HS-5 (cell line): ENCODE data around the gene SYTL3.
A peak's percentile ranks its signal among the peaks of the same experiment; 100 is the strongest.
"Not testable (repeated sequence)": the region's sequence is repeated elsewhere in the genome, so short reads cannot be mapped to it uniquely, and the experiment has no call there.

Experiments used
- DNase-seq: peaks from one replicate; pipeline ENCODE4 v3.0.0-alpha.2; 2012; ENCODE audit warnings: low read depth

SYTL3 gene

DNA sequence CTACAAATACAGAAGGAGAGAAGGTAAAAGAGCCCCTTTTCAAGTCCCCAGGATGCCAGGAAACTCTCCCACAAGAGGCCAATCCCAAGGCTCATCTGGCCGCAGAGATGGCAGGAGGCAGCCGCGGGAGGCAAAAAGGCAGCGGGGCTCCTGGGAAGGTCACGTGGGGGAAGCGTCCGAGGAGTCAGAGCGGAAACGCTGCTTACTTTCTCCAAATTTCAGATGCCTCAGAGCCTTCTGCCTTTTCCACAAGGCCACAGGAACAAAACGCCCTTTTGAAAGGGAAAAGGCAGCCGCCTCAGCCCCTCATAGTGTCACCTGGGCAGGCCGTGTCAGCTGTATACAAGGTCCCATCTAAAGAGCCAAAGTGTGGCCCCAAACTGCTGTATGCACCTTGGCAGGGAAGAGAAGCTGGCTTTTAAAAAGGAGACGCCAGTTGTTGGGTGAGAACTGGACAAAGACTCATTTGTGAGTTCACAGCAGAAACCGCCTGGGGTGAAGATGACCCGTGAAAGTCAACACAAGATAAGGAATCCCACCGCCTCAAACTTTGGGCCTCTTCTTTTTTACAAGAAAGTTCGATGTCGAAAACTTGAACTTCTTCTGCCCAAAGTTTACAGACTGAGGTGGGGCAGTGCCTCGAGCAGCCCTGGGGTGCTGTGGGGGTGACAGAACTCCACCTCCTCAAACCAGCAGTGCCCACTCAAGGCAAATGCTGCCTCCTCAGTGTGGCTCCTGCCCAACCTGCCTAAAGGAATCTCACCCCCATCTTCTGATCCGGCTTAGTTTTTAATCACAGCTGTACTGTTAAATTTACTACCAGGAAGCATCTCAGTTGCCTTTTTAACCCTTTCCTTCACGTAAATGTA is 124.0 kb downstream of the SYTL3 start:
- no peak for DNase-seq

DNA sequence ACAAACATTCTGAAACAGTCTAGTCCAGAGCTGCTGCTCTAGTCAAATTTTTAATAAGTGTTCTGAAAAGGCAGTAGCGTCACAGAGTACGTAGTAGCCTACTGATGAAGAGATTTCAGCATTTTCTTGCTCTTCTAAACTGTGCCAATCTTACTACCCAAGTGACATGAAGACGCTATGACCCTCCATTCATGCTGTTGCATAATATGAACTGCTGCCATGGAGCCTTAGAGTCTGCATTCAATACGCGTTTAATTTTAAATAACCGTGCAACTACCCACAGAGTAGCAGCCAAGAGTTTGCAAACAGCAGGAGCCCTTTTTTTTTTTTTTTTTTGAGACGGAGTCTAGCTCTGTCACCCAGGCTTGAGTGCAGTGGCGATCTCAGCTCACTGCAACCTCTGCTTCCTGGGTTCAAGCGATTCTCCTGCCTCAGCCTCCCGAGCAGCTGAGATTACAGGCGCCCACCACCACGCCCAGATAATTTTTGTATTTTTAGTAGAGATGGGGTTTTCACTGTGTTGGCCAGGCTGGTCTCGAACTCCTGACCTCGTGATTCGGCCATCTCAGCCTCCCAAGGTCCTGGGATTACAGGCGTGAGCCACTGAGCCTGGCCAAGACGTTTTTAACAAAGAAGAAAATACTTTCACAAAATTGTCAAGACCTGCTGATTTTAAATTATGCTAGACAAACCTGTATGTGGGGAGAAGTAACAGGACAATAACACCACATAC is 125.0 kb downstream of the SYTL3 start:
- no peak for DNase-seq

DNA sequence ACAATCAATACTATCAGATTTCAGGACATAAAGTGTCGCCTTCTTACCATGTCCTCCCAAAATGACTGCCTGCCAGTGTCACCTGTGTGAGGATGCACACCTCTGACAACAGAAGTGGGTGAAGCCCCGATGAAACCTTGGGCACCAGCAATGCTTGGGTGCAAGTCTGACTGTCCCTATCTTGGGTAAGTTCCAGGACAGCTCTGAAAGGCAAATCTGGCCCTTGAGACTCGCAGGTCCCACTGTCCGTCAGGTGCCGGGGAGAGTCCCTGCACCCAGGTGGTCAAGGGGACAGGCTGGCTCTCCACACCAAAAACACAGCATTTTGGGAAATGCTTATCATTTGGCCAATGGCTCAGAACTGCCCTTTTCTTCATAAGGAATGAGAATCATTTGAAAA is 126.0 kb downstream of the SYTL3 start:
- no peak for DNase-seq

- no peak for DNase-seq
Measured at GRCh38 chr6:158776737-158777136, 126.9 kb downstream of the SYTL3 start.

GRCh38 chr6:158777510-158777909 is 127.7 kb downstream of the SYTL3 start:
- no peak for DNase-seq

DNA sequence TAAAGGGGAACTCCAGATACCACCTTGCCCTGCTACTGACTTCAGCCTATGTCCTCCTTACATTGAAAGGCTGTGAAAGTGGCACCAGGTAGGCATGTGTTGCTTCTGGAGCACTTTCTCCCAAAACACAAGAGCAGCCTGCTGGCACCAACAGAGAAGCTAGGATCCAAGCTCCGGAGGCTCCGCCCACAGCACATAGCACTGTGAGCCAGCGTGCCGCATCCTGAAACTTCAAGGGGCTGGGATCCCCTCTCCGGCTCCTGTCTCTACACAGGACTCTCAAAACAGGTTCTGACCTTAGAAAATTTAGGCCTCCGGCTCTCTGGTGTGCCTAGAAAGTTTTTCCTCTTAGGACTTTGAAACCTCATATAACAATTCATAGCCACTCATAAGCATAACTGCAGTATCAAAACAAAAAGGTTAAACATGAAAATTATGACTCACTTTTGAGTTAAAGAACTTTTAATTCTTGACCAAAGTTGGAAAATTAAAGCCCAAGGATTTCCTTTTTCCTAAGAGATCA is 128.2 kb downstream of the SYTL3 start:
- DNase-seq, result no peak

GRCh38 chr6:158780246-158780884 is 130.5 kb downstream of the SYTL3 start:
- no peak for DNase-seq

- no peak for DNase-seq
Measured at GRCh38 chr6:158780988-158781691, 131.3 kb downstream of the SYTL3 start.

DNA sequence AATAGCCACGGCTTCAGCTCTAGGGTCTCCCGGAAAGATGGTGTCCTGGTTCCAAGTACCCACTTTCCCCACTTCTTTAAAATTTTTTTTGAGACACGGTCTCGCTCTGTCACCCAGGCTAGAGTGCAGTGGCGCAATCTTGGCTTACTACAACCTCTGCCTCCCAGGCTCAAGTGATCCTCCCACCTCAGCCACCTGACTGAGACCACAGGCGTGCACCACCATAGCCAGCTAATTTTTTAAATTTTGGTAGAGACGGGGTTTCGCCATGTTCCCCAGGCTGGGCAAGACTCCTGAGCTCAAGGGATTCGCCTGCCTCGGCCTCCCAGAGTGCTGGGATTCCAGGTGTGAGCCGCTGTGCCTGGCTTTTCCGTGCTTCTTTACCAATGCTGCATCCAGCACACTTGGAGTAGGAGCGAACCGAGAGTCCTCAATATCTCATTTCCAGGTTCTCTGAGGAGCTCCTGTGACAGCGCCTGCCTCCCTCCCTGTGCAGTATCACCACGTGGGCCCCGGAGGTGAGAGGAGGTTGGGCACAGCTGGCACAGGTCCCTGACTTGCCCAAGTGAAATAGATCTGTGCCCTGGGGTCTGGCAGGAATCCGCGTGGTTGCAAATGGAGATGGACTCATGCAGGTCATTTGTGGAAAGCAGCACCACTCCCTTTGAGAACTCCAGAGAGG is 132.0 kb downstream of the SYTL3 start:
- DNase-seq, result no peak

- DNase-seq, result no peak
Measured at GRCh38 chr6:158782432-158783166, 132.7 kb downstream of the SYTL3 start.

GRCh38 chr6:158783167-158783450 is 133.3 kb downstream of the SYTL3 start:
- DNase-seq, result no peak

GRCh38 chr6:158783851-158784250 is 134.0 kb downstream of the SYTL3 start:
- no peak for DNase-seq

DNA sequence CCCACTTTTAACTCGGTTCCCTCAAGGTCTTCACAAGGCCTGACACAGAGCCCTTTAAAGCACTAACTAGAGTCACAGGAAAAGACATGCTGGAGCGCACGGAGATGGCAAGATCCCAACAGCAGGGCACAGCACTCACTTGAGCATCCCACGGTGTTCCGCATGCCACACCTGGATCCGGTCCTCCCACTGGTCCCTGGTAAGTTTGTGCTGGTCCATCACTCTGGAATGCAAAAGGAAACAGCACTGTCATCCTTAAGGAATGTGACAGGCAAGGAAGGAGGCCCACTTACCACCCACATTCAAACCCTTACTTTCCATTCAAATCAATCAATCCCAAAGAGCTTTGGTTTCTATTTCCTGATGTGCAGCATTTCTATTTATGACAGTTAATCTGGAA is 134.7 kb downstream of the SYTL3 start:
- DNase-seq, result peak; percentile 58

DNA sequence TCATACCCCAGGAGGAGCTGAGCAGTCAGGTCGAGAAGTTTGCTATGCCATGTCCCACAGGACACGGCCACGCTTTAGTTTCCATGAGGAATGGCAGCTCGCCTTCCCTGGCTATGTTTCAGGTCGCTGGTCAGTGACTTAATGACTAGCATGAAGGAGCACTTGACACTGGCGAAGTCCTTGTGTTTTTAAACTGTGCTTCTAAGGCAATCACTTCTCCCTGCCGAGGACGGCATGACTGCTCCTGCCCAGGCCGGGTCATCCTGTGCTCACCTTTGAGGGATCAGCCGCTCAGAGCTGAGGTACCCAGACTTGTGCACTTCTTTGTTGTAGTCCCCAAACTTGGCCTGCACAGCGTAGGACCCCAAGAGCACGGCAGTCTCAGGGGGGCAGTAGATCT is 135.2 kb downstream of the SYTL3 start:
- no peak for DNase-seq

GRCh38 chr6:158786645-158787304 is 136.9 kb downstream of the SYTL3 start:
- DNase-seq, result no peak

DNA sequence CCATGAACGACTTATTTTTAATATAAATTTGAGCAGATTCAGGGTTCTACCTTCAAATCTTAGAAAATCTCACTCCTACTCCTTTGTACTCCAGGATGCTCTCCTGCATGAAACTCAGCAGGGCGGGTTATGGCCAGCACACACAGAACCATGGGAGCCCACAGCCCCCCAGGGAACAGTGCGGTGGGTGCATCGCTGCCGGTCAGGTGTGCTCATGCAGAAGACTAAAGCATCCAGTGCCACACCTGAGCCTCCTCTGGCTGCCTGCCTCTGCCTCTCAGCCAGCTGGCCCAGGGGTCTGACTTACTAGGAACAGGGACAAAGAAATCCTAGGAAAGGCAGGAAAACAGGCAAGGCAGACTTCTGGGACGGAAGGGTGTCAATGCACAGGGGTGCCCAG is 137.5 kb downstream of the SYTL3 start:
- no peak for DNase-seq

DNA sequence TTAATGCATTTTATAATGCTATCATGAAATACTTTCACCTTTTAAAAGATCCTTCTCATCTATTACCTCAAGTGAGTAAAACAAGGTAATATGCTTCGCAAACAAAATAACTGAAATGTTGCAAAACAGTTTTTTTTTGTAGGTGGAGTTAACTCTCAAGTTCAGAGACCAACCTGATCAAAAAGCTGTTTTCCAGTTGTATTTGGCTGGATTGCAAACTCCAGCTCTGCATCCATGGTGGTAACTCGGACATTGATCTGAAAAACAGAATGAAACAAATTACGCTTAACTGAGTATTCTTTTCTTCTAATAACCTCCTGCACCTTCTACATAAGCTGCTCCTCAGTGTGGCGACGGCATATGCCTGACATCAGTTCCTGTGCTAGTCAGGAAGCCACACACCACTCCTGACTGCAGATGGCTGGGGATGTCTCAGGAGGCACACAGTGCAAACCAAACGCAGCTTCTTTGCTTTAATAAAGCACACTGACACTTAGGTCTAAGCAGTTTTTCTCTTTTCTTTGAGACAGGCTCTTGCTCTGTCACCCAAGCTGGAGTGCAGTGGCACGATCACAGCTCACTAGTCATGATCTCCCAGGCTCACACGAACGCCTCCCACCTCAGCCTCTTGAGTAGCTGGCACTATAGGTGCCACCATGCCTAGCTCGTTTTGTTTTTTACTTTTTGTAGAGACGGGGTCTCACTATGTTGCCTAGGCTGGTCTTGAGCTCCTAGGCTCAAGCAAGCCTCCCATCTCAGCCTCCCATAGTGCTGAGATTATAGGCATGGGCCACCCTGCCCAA is 139.5 kb downstream of the SYTL3 start:
- DNase-seq, result no peak

GRCh38 chr6:158791274-158791855 is 141.5 kb downstream of the SYTL3 start:
- no peak for DNase-seq

GRCh38 chr6:158792505-158792904 is 142.7 kb downstream of the SYTL3 start:
- not testable (repeated sequence) for DNase-seq
